Fibroblast of the conjunctiva (primary cell): Measurements from ENCODE around the gene CCND2.

Experiments used
- DNase-seq: peaks from one replicate; pipeline ENCODE4 v3.0.0-alpha.2; 2010; ENCODE audit warnings: low read depth

Gene CCND2

DNA sequence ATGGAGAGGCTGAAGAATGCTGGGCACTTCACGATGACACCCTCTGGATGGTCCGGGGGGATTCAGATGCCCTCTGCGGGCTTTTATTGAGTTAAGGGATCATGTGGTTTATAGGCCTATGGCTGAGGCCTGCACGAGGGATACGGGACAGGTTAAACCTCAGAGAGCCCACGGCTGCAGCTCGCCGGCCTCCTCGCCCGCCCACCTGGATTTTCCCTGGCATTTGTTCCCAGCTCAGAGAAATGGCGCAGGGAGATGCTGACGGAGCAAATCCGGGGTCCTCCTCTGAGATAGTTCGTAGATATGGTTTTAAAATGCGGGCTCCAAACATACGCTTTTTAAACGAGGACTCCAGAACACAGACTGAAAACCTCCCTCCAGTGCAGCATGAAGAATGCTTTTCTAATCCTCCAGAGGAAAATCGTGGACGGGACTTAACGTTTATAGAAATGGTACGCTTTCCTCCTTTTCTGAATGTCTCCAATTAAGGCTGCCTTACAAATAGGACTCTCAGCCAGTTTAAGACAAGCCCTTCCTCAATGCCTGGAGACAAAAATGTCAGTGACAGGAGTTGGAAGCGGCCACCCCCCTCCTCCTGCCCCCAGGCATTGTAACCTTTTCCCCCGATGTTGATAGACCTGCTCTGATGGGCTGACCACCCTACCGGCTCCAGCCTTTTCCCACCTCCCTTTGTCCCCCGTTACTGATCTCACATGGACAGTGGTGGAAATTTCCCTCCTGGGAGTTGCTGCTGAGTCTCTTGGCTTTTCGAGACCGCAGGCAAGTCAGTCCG is 16.6 kb downstream of the CCND2 start:
- DNase-seq: no peak

- no peak for DNase-seq
Observed at GRCh38 chr12:4292341-4293073, 18.9 kb downstream of the CCND2 start.

GRCh38 chr12:4293299-4293965 is 19.9 kb downstream of the CCND2 start:
- DNase-seq: no peak

GRCh38 chr12:4293966-4294505 is 20.5 kb downstream of the CCND2 start:
- DNase-seq: no peak

- DNase-seq: no peak
Observed at GRCh38 chr12:4296751-4297150, 23.2 kb downstream of the CCND2 start.

GRCh38 chr12:4297617-4298016 is 24.1 kb downstream of the CCND2 start:
- no peak for DNase-seq

- DNase-seq: no peak
Observed at GRCh38 chr12:4300883-4301282, 27.3 kb downstream of the CCND2 start.

DNA sequence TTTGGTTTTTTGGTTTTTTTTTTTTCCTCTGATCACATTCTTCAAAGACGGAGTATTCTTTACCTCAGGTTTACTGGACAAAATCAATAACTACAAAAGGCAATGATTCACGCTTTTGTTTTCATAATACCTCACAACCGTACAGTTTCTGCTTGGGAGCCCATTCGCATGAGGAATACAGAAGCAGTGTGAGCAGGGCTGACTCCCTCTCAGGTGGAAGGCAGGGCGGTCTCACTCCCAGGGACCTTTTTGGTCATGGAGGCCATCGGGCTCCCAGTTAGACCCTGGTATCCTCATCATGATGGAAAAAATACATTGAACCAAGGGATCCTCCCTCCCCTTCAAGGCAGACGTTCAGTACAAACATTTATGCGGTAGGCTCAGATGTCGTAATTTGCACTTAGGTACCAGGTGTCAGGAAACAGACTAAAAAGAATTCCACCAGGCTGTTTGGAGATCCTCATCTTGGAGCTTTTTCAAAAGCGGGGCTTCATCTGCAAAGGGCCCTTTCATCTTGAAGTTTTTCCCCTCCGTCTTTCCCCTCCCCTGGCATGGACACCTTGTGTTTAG is 28.5 kb downstream of the CCND2 start:
- no peak for DNase-seq

DNA sequence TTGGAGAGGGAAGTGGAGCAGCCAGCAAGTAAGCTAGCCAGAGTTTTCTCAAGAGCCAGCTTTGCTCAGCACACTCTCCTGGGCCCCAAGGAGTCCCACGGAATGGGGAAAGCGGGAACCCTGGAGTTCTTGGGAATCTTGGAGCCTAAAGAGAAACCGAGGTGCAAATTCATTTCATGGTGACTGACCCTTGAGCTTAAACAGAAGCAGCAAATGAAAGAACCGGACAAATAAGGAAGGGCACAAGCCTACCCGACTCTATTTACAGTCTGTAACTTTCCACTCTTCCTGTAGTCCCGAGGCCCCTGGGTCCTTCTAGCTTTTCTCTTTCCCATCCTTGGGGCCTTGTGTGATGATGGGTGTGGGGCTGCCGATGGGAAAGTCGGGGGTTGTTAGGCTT is 29.3 kb downstream of the CCND2 start:
- DNase-seq: no peak

DNA sequence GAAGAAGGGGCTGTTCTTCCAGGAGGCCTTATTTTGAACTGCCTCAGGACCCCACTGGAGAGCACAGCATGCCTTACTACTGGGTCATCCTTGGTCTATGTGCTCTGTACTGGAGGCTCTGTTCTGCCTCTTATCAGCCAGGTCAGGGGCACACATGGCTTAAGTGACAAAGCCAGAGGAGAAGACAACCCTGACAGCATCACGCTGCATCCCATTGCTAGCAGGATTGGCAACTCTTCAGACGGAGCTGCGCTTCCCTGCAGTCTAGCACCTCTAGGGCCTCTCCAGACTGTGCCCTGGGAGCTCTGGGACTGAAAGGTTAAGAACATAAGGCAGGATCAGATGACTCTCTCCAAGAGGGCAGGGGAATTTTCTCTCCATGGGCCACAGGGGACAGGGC is 30.2 kb downstream of the CCND2 start:
- no peak for DNase-seq

DNA sequence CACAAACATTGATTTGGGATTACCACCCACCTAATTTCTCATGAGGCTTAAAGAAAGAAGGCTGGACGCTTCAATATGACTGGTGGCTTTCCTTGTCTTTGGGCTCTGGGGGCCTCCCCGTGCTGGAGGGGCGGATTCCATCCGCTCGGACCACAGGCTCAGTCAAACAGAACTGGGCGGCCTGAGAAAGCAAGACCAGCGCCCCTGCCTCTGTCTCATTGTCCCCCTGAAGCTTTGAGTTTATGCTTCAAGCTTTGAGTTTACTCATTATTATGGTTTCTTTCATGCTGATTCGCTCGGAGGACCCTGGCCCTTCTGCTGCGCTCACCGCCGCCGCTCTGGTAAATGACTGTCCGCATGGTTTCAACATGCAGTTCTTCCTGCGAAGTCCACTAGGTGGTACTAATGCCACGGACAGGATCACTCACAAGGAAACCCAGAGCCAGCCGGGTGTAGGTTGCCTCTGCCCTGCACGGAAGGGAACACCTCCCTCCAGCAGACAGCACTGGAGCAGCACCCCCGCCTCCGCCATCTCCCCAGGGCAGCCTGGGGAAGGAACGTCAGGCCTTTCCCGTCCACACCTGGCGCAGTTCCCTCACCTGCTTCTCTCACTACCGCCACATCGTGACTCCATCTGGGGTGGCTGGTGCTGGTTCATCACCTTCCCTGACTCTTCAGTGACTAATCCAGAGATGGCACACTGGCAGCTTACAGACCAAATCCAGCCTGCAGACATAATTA is 34.2 kb downstream of the CCND2 start:
- peak; percentile 72 for DNase-seq

GRCh38 chr12:4308334-4308950 is 34.9 kb downstream of the CCND2 start:
- no peak for DNase-seq

GRCh38 chr12:4311776-4312175 is 38.2 kb downstream of the CCND2 start:
- no peak for DNase-seq

DNA sequence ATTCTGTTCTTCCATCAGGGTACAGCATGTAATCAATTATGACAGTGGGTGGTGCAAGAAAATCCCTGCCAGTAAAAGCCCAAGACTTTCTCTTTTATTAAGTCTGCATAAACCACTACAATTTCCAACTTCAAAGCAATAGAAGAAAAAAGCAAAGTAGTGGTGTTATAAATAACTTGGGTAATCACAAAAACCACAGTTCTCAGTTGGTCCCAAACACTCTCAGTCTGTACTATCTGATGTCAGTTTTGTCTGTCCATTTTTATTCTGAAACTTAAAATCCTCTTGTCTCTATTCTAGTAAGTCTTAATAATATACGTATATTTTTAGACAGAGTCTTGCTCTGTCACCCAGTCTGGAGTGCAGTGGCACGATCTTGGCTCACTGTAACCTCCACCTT is 38.7 kb downstream of the CCND2 start:
- no peak for DNase-seq

GRCh38 chr12:4320497-4320852 is 46.9 kb downstream of the CCND2 start:
- DNase-seq: no peak

- DNase-seq: peak; percentile 79
Observed at GRCh38 chr12:4320853-4321701, 47.5 kb downstream of the CCND2 start, which contains the start of gene TIGAR. Gene TIGAR (plus strand): TSS chr12:4321213. CDS start chr12:4321272, 59 bp downstream.

DNA sequence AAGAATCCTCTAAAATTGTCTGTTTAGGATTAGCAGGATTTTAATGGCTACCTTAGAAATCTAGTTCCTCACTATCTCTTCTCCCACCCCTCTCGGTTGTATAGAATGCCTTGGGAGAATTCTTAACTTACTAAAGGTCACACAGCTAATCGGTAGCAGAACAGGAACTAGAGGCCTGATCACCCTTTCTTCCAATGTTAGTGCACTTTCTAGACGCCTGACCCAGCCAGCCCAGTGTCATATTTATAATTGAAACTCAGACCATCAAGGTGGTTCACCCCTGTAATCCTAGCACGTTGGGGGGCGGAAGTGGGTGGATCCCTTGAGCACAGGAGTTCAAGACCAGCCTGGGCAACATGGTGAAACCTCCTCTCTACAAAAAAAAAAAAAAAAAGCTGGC is 49.2 kb downstream of the CCND2 start:
- no peak for DNase-seq
